Measurements from ENCODE around the gene MARVELD2.
"Not testable (repeated sequence)": the region's sequence is repeated elsewhere in the genome, so short reads cannot be mapped to it uniquely, and the experiment has no call there.

DNA sequence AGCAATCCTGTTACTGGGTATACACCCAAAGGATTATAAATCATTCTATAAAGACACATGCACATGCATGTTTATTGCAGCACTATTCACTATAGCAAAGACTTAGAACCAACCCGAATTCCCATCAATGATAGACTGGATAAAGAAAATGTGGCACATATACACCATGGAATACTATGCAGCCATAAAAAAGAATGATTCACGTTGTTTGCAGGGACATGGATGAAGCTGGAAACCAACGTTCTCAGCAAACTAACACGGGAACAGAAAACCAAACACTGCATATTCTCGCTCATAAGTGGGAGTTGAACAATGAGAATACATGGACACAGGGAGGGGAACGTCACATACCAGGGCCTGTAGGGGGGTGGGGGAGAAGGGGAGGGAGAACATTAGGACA is 56.6 kb downstream of the MARVELD2 start:
- TF ChIP-seq, protein P1, sequence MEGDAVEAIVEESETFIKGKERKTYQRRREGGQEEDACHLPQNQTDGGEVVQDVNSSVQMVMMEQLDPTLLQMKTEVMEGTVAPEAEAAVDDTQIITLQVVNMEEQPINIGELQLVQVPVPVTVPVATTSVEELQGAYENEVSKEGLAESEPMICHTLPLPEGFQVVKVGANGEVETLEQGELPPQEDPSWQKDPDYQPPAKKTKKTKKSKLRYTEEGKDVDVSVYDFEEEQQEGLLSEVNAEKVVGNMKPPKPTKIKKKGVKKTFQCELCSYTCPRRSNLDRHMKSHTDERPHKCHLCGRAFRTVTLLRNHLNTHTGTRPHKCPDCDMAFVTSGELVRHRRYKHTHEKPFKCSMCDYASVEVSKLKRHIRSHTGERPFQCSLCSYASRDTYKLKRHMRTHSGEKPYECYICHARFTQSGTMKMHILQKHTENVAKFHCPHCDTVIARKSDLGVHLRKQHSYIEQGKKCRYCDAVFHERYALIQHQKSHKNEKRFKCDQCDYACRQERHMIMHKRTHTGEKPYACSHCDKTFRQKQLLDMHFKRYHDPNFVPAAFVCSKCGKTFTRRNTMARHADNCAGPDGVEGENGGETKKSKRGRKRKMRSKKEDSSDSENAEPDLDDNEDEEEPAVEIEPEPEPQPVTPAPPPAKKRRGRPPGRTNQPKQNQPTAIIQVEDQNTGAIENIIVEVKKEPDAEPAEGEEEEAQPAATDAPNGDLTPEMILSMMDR (IDR thresholded peaks at IDR 0.05): not testable (repeated sequence)
- TF ChIP-seq ZFX (IDR thresholded peaks at IDR 0.05; ENCODE audit: borderline replicate concordance): not testable (repeated sequence)

All from 22Rv1 (cell line).